Left lobe of liver (tissue), 2 donors: ENCODE results near the gene CALCOCO2. TPM values are rescaled to one million over a fixed set of nuclear protein-coding genes. Genes with fewer than 3 reads are reported as not detected.
"Not testable (repeated sequence)": the region's sequence is repeated elsewhere in the genome, so short reads cannot be mapped to it uniquely, and the experiment has no call there.

Source experiments
- ATAC-seq: fragments of 200-7000 bp; cut with Tn5 transposase; one replicate; pipeline ENCODE4 v1.9.1; 2020; ENCODE audit warnings: mild to moderate bottlenecking, moderate library complexity
- DNase-seq: peaks from one replicate; pipeline ENCODE4 v3.0.0-alpha.2; 2020; ENCODE audit warnings: low spot score
- total RNA-seq: library from RNA; stranded (reverse); gene quantifications from one replicate; pipeline ENCODE4 v1.2.1, GENCODE V29; 2021
- donor health status: DM: no; HTN: no; CAD: no; lungs with moderate emphysema.
- donor health status: DM: no; HTN: yes; CAD: no.

Gene CALCOCO2
- total RNA-seq, 1 donor from 2014 or later = 66.8 TPM

GRCh38 chr17:48819466-48819865, 11.4 kb upstream of the CALCOCO2 start:
- ATAC-seq (no peak), DNase-seq (no peak)

GRCh38 chr17:48820936-48821335, 9.9 kb upstream of the CALCOCO2 start:
- not testable (repeated sequence) for DNase-seq, ATAC-seq

GRCh38 chr17:48825446-48826381, 5.1 kb upstream of the CALCOCO2 start:
- no peak for DNase-seq
- no peak for ATAC-seq

GRCh38 chr17:48831549-48831883, 681 bp downstream of the CALCOCO2 start:
- DNase-seq (no peak), ATAC-seq (no peak)

GRCh38 chr17:48834973-48835372, 4.1 kb downstream of the CALCOCO2 start:
- DNase-seq (no peak), ATAC-seq (no peak)

- DNase-seq = no peak
These were observed 5.1 kb downstream of the CALCOCO2 start for GRCh38 chr17:48835971-48836370.

GRCh38 chr17:48837458-48837857, 6.6 kb downstream of the CALCOCO2 start:
- not testable (repeated sequence) for DNase-seq, ATAC-seq

More at GRCh38 chr17:48835971-48836370, 5.1 kb downstream of the CALCOCO2 start:
- no peak for ATAC-seq

GRCh38 chr17:48840441-48840840, 9.6 kb downstream of the CALCOCO2 start:
- no peak for DNase-seq
- ATAC-seq = no peak

GRCh38 chr17:48841395-48841831, 10.6 kb downstream of the CALCOCO2 start:
- ATAC-seq (peak; percentile 81), DNase-seq (peak; percentile 50)

GRCh38 chr17:48842746-48843145, 11.9 kb downstream of the CALCOCO2 start:
- ATAC-seq (no peak), DNase-seq (no peak)

GRCh38 chr17:48843187-48843900, 12.5 kb downstream of the CALCOCO2 start:
- ATAC-seq (no peak), DNase-seq (no peak)

GRCh38 chr17:48850792-48851323, 20.0 kb downstream of the CALCOCO2 start:
- no peak for ATAC-seq
- no peak for DNase-seq

GRCh38 chr17:48854774-48855476, 24.1 kb downstream of the CALCOCO2 start:
- no peak for ATAC-seq
- no peak for DNase-seq

GRCh38 chr17:48856122-48856821, 25.4 kb downstream of the CALCOCO2 start:
- DNase-seq (no peak), ATAC-seq (no peak)

GRCh38 chr17:48860034-48860433, 29.2 kb downstream of the CALCOCO2 start:
- ATAC-seq = no peak
- DNase-seq = no peak

- DNase-seq (no peak), ATAC-seq (no peak)
These were observed 29.6 kb downstream of the CALCOCO2 start for GRCh38 chr17:48860456-48860855.

- ATAC-seq = no peak
- no peak for DNase-seq
These were observed 38.2 kb downstream of the CALCOCO2 start for GRCh38 chr17:48868916-48869500.

- no peak for DNase-seq
- no peak for ATAC-seq
These were observed 39.0 kb downstream of the CALCOCO2 start for GRCh38 chr17:48869821-48870318.

GRCh38 chr17:48871035-48871550, 40.3 kb downstream of the CALCOCO2 start:
- no peak for DNase-seq
- ATAC-seq = no peak
